ENCODE data around the gene ACOX3. TPM values are rescaled to one million over a fixed set of nuclear protein-coding genes. Genes with fewer than 3 reads are reported as not detected.

ACOX3 gene
- total RNA-seq, 1 donor from 2014 or later, result 27.8 TPM

GRCh38 chr4:8334786-8335460 is 105.6 kb downstream of the ACOX3 start:
- intact Hi-C loops (cut with DNase I), result no loop called here
- peak; percentile 39 for DNase-seq (ENCODE audit: low spot score)
- no peak for ATAC-seq

- intact Hi-C loops (cut with DNase I), result no loop called here
- ATAC-seq (no peak), DNase-seq (ENCODE audit: low spot score) (peak; percentile 26)
Observed at GRCh38 chr4:8333726-8334460, 106.6 kb downstream of the ACOX3 start.

GRCh38 chr4:8332891-8333331 is 107.6 kb downstream of the ACOX3 start:
- no peak for ATAC-seq
- intact Hi-C loops (cut with DNase I), result no loop called here
- peak; percentile 43 for DNase-seq (ENCODE audit: low spot score)

- DNase-seq (ENCODE audit: low spot score), result peak; percentile 47
- intact Hi-C loops (cut with DNase I), result no loop called here
- ATAC-seq, result no peak
Observed at GRCh38 chr4:8332038-8332857, 108.3 kb downstream of the ACOX3 start.

GRCh38 chr4:8331575-8331955 is 109.0 kb downstream of the ACOX3 start:
- no peak for ATAC-seq
- DNase-seq (ENCODE audit: low spot score), result peak; percentile 14
- intact Hi-C loops (cut with DNase I), result no loop called here

- ATAC-seq (peak; percentile 71), DNase-seq (ENCODE audit: low spot score) (peak; percentile 52)
- intact Hi-C loops (cut with DNase I), result no loop called here
Observed at GRCh38 chr4:8330821-8331574, 109.5 kb downstream of the ACOX3 start.

GRCh38 chr4:8329859-8330761 is 110.4 kb downstream of the ACOX3 start:
- DNase-seq (ENCODE audit: low spot score), result peak; percentile 51
- ATAC-seq, result peak; percentile 17
- intact Hi-C loops (cut with DNase I), result no loop called here

GRCh38 chr4:8329560-8329858 is 111.0 kb downstream of the ACOX3 start:
- no peak for ATAC-seq
- peak; percentile 36 for DNase-seq (ENCODE audit: low spot score)
- intact Hi-C loops (cut with DNase I), result no loop called here

- peak; percentile 42 for DNase-seq (ENCODE audit: low spot score)
- intact Hi-C loops (cut with DNase I), result no loop called here
- no peak for ATAC-seq
Observed at GRCh38 chr4:8328866-8329559, 111.5 kb downstream of the ACOX3 start.

GRCh38 chr4:8328456-8328855 is 112.1 kb downstream of the ACOX3 start:
- DNase-seq (ENCODE audit: low spot score) (peak; percentile 45), ATAC-seq (no peak)
- intact Hi-C loops (cut with DNase I), result no loop called here

- ATAC-seq, result no peak
- intact Hi-C loops (cut with DNase I), result no loop called here
- peak; percentile 22 for DNase-seq (ENCODE audit: low spot score)
Observed at GRCh38 chr4:8326206-8326605, 114.3 kb downstream of the ACOX3 start.

- peak; percentile 32 for DNase-seq (ENCODE audit: low spot score)
- ATAC-seq, result no peak
- intact Hi-C loops (cut with DNase I), result no loop called here
Observed at GRCh38 chr4:8325291-8325973, 115.1 kb downstream of the ACOX3 start.

GRCh38 chr4:8324640-8325239 is 115.8 kb downstream of the ACOX3 start:
- no peak for ATAC-seq
- no peak for DNase-seq (ENCODE audit: low spot score)
- intact Hi-C loops (cut with DNase I), result no loop called here

GRCh38 chr4:8323947-8324555 is 116.5 kb downstream of the ACOX3 start:
- ATAC-seq, result no peak
- intact Hi-C loops (cut with DNase I), result no loop called here
- DNase-seq (ENCODE audit: low spot score), result peak; percentile 22

GRCh38 chr4:8322794-8323704 is 117.5 kb downstream of the ACOX3 start:
- ATAC-seq (no peak), DNase-seq (ENCODE audit: low spot score) (peak; percentile 22)
- intact Hi-C loops (cut with DNase I), result no loop called here
